CD4-positive, alpha-beta T cell treated with Interleukin-4 for 4 hours (primary cell): ENCODE results near the gene GRAMD2B.
"Not testable (repeated sequence)": the region's sequence is repeated elsewhere in the genome, so short reads cannot be mapped to it uniquely, and the experiment has no call there.

Experiments
- DNase-seq: peaks from one replicate; pipeline ENCODE4 v3.0.0-alpha.2; 2020

Gene GRAMD2B

DNA sequence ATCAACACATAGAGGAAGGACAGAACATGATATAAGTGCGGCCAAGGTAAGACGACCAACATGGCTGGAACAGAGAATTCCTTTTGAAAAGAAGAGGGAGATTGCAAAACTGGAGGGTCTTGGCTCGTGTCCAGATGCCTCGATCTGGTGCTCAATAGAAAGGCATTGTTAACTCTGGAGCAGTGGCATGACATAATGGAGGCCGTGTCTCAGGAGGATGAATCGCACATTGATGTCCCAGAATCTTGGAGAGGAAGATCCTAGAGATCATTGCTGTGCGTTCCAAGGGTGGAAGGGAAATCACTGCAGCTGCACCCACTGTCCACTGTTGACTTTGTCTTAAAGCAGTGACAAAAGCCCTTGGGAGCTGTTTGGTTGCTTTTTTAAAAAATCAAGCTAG lies 30.9 kb downstream of the GRAMD2B start:
- DNase-seq, result no peak

DNA sequence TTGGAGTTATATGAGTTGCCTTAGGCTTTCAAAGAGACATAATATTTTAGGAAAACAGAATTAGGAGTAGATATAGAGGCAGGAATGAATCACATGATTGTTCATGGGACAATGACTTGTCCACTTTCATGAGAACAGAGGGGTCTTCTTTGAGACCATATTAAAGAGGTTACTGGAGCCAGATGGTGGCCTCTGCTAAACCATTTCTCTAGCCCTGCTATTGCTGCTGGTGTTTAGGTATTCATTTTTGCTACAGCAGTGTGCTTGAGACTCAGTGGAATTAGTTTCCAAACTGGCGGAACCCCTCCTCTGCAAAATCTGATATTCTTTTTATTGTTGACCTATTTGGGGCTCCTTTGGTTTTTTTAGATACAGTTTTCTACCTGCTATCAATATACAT lies 31.3 kb downstream of the GRAMD2B start:
- DNase-seq, result no peak

DNA sequence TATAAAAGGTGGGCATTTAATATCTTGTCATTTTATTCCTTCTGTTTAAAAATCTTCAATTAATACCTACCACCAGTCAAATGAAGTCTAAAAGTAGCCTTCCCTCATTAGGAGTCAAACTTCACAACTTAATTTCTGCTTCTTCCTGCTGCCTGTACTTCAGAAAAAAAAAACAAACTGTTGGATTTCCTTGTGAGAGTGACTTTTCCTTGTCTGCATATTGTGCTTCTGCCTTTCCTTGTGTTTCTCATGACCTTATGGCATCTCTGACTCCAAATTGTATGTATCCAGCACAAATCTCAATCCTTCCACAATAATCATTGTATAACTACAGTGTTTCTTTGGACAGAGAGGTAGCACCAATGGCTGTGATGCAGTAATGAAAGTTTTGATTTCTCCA lies 32.1 kb downstream of the GRAMD2B start:
- DNase-seq, result no peak

DNA sequence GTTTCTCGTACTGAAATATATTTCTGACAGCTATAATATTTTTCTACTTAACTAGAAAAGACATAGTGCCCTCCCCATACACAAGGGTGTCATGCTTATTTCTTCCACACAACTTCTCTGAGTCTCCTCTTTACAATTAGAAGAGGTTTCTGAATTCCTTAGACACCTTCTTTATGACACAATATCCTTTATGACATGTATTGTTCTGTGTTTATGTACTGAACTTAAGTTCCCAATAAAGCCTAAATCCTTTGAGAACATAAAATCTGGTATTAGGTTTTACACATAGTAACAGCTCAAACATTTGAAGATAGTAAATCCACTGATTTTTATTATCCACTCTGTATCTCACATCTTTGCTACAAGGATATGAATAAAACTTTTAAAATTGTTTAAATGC lies 32.5 kb downstream of the GRAMD2B start:
- no peak for DNase-seq

DNA sequence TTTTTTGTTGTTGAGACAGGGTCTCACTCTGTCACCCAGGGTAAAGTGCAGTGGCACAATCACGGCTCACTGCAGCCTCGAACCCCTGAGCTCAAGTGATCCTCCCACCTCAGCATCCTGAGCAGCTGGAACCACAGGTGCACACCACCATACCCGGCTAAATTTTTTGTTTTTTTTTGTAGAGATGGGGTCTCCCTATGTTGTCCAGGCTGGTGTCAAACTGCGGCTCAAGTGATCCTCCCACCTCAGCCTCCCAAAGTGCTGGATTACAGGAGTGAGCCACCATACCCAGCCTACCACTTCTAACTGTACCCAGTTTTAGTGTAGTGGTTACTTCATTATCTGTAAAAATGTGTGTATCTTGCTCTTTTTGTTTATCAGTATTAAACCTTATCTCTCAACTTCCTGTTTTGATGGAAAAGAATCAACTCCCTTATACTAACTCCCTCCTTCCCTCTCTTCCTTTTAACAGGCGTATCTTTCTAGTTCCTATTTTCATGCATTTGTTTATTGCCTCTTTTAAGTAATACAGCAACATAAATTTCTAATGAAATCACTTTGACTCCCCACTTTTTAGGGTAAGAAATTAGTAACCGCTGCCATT lies 33.1 kb downstream of the GRAMD2B start:
- DNase-seq, result no peak

DNA sequence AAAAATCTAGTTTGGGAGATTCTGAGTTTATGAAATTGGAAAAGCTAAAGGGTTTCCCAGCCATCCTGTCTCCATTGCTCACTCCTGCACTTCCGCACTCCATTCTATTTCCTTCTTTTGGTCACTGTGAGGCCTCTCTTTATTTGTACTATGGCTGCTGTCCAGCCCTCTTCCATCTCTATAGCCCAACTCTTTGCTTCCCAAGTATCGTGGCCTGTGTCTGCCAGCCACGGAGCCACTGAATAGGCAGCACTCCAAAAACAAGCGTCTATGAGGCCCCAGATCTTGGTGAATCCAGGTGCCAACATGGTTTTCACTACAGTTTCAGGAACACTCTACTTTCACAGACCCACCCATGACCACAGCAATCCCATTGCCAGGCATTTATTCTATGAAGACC lies 37.2 kb downstream of the GRAMD2B start:
- no peak for DNase-seq

DNA sequence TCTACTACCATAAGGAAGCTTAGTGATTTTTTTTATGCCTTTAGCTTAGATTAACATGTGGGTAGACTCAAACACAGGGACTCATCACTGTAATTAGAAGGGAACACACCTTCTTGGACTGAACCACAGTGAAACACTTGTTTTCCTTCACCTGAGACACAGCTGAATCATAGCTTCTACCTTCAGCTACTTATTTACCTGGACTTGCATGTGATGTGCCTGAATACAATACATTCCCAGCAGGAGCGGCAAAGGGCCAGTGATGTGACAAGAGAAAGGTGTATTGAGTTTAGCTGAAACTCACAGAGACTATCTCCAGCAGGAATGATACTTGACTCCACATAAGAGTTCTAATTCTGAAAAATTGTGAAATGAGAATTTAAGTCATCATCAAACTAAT lies 37.8 kb downstream of the GRAMD2B start:
- DNase-seq, result no peak

DNA sequence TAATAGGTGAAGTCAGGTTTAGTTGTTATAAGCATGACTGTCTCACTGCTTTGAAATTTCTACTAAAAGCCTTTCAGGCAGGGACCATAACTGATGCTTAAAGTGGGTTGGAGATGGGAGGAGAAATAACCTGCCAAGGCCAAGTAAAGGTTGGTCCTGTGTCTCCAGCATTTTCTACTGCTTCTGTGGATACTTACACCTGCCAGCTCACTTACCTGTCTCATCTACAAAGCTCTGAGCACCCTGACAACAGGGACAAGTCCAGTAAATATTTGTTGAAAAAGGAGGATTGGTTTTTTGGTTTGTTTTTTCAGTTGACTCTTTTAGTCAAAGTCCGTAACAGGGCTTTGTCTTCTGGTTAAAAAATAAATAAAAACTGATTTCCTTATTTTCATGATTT lies 38.6 kb downstream of the GRAMD2B start:
- no peak for DNase-seq

DNA sequence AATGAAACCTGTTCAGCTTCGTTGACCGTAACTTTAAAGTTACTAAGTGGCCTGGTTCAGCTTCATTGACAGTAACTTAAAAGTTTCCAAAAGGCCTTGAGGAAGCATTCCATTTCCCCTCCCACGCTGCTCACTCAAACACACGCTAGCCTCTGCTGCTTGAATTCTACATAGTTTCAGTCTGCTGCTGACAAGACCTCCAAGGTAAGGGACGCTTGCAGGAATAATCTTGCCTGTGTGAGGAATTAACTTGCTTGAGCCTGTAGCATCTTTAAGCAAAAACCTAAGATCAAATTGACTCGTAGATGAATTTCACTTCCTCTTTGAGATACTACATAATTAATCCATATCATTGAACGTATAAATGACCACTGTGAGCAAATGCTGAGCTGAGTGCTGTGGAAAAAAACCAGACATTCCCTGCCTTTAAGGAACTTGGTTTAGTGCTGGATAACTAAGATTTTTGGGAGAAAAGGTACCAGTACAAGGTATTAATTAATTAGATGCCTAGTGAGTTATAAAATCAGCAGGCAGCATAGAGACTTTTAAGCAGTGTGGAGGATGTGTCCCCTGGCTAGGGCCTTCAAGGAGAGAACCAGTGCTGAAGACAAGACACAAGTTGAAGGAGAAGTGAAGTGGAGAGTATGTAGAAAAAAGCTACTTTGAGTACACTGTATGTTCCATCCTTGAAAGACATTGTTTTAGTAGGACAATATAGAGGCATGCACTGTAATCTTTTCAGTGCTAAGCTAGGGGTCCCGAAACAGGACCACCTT lies 39.2 kb downstream of the GRAMD2B start:
- DNase-seq, result no peak

DNA sequence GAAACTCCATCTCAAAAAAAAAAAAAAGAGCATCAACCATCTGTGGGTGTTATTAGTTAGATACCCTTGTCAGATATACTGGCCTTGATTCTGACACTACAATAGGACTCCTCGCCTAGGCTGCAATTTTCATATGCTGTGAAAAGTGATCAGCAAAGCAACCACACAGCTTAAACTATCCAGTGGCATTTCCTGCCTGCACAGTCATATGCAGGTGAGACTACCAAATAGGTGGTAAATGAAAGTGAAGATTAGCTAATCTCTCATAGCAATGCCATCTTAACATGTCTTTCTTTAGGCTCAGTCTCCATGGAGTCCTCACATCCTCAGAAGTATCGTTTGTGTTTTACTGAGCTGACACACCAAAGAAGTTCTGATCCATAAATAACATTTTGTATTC lies 40.8 kb downstream of the GRAMD2B start:
- no peak for DNase-seq

DNA sequence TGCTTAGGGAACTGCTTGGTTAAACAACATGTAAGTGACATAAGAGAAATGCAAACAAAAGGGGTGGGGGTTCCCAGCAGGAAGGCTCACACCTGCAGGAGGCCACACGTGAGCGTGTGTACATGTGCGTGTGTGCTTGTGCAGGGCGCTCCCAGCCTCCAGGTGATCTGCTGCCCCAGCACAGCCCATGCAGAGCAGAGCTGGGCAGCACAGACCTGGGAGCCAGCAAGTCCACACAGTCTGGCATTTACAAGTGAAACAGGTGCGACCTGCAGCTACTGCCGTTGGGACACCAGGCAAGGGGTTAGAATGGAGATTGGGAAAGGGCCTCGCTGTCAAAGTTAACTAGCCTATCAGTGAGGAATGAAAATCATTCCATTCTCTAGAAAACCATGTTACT lies 41.8 kb downstream of the GRAMD2B start:
- DNase-seq, result no peak

DNA sequence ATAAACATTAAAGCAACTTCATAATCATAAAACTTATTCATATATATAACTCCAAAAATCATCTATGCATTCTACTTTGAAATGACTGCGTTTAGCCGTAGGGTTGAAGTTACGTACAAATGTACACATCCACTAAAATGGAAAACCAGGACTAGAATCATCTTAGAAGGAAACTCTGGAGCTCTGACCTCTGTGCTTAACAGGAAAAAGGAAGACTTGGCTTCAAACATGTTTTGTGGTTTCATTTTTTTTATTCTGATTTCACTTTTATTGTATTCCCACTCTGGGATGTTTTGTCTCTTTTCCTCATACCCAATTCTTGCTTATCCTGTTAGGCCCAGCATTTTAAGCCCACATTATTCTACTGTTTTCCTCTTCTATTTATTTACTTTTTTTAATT lies 44.9 kb downstream of the GRAMD2B start:
- no peak for DNase-seq

DNA sequence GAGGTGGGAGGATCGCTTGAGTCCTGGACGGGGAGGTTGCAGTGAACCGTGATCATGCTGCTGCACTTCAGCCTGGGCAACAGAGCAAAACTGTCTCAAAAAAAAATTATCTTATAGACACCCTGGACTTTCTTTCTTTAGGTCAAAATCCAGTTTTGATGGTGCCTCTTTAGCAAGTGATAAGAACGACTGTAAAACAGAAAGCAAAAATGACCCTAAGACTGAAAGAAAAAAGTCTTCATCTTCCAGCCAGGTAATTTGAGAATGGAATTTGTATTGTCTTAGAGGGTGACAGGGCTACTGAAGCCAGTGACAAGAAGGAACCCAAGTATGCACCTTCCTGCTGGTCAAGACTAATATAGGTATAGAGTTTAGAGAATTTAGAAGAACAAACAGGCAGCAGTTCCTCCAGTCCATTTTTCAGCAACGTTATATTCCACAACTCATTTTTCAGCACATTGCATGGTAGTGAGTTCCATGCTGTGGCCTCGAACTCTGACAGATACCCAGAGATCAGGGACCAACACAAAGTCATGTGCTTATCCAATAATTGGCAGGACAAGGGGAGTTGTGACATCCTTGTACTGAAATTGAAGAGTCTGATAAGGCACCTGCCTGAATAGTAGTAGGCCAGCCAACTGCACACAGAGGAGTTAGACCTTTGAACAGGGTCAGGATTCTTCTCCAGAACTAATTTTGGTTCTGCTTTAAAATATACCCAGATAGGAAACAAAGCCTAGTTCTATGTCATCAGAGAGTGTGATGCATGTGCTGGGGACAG lies 46.5 kb downstream of the GRAMD2B start:
- DNase-seq, result no peak

DNA sequence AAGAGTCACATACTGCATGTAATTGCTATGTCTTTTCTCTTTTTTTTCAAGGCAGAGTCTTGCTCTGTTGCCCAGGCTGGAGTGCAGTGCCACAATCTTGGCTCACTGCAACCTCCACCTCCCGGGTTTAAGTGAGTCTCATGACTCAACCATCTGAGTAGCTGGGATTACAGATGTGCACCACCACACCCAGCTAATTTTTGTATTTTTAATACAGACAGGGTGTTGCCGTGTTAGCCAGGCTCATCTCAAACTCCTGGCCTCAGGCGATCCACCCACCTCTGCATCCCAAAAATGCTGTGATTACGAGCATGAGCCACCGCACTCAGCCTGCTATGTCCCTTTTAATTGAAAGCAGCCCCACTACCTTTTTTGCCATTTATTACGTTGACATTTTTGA lies 47.3 kb downstream of the GRAMD2B start:
- not testable (repeated sequence) for DNase-seq

DNA sequence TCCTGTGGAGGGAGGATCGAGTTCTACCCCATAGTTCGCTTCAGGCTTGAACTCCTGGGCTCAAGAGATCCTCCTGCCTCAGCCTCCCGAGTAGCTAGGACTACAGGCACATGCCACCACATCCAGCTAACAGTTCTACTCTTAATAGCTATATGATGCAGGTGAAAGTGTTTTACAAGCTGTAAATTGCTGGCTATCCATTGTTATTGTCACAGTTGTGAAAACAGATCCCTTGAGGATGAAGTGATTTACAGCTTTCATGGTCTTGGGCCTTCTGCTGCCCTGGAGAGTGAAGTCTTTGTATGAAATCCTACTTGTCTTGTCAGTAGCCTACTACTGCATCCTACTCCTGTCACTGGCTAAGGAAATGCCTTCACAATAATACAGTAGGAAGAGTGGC lies 48.0 kb downstream of the GRAMD2B start:
- DNase-seq, result no peak

DNA sequence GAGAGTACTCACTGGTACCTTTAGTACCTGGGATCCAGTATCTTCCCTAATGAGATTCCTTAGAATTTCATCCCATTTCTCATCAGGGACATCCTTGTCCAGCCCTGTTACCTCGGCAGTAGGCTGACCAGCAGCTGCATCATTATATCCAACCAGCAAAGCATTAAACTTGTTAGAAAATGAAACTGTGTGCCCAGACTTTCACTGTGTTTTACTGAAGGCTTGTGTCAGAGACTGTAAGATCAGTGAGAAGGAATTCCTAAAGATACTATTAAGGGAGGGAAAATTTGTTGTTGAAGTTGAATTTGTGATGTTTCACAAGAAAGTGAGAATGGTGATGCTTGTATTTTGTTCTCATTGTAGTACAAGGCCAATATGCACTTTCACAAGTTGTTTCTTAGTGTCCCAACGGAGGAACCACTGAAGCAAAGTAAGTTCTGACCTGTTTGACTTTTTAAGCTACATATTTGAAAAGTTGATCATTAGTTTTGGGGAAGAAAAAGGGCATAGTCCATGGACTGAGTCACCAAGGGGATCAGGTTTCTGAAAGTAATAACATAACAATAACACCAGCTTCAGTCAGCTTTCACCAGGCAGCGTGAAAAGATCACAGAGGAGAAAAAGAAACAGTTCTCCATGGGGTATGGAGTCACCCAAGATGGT lies 48.8 kb downstream of the GRAMD2B start:
- DNase-seq, result no peak

DNA sequence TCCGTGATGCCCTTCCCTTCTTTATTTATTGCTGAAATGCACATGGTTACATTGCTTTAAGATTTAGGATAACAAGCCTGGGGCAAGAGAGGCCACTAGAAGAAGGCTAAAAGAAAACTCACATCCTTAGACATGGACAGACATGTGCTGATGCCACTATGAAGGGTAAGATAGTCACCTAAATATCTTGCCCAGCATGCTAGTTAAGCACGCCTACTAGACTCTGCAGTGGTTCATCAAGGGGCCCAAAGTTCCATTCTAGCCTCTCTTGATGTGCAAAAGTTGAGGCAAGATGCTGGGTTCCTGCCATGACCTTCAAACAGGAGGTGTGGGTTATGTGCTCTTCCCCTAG lies 49.3 kb downstream of the GRAMD2B start:
- DNase-seq, result no peak

DNA sequence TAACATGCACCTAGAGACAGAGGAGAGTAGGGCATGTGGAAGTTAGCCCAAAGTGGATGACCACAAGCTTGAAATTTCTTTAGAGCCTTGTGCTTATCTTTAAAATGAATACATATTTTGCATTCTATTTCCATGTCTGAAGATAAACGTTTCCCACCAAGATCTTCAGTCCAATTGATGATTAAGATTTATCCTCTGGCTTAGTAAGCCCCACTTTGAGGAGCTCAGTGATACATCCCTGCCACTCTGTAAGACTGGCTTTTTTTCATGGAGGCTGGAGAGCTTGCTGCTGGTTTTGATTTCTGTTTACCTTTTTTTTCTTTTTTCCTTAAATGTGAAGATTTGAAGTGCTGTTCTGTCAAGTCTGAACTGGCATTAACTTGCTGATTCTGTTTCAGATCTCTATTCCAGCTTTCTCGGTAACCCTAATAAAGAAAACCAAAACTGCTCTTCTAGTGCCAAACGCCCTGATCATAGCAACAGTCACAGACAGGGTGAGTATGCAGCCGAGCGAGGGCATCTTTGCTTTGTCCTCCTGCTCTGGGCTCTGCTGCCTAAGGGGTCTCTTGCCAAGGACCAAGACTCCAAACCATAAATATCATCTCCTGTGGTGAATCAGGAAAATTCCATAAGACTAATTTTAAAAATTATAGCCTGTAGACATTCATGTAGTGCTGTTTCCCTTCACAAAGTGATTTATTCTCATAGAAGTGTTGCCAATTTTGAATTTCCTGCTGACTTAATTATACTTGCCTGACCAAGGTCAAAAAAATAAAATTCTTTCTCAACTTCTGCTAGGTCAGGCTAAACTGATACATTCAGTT lies 54.3 kb downstream of the GRAMD2B start:
- no peak for DNase-seq

DNA sequence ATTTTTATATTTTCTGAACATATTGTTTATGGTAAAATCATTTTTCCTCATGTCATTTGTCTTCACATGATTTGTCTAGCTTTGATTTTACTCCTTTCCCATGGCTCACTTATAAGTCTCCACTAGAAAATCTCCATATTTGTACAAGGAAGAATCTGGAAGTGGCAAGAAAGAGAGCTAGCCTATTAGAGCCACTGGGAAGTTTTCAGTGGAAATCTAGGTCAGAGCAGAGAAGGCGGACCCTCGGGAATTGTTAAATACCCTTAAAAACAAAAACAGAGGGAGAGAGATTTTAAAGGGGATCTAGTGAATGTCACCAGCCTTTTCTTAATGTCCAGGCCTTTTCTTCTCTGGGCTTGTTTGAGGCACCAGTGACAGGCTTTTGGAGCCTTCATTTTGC lies 56.6 kb downstream of the GRAMD2B start:
- DNase-seq, result no peak

DNA sequence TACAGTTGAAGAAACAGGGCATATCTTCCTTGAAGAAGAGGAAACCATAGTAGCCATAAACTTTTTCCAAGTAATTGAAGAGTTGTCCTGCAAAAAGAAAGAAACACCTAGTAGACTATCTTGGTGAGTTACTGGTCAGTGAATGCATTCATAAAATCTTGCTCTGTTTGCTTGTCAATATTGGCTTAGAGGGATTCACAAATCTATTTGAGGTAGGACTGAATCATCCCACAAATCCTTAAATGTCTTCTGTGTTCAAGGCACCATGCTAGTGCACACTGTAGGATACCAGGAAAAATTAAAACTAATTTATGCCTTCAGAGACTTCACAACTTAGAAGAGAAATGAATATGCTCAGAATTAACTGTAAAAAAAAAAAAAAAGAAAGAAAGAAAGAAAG lies 57.6 kb downstream of the GRAMD2B start:
- no peak for DNase-seq

DNA sequence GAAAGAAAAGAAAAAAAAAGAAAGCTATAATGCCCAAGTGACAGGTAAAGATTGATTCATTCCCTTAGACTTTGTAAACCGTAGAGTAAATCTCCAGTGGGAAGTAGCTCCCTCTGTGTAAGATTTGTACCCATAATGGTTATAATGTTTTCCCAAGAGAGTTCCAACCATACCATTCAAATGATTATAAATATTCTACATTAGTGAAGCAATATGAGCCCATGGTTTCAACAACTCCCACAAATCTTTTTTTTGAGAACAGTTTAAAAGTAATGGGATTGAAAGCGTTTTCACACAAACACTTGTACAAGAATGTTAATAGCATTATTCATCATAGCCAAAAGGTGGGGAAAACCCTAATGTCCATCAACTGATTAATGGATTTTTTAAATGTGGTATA lies 58.0 kb downstream of the GRAMD2B start:
- DNase-seq, result no peak

DNA sequence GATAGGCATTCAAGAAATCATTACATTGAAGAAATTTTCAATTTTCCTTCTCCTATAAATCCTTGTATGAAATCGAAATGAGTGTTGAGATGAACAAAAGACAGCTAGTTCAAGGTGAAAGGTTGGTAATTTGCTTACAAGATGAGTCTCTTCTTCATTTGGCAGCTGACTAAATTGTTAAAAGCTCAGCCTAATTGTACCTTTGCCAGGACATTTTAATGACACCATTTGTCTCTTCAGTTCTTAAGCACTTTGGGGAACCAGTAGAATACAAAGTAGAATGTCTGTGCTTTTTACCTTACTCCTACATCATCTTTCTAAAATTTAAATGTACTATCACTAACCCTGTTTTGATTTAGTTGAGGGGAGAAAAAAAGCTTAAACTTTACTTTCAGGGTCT lies 59.4 kb downstream of the GRAMD2B start:
- DNase-seq, result no peak

DNA sequence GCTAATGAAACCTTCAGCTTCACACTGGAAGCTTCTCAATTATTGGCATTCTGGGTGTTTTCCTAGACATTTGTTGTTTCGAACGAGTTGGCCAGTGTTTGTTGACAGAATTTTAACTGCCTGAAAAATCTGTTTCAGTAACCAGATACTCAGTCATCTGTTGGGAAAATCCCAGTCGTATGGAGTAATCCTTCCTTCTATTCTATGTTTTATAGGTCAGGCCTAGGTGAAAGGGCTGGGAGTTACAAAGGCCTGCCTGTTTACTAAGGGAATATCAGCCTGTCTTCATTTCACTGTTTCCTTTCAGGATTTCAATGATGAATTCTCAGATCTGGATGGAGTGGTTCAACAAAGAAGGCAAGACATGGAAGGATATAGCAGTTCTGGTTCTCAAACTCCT lies 59.9 kb downstream of the GRAMD2B start:
- DNase-seq, result no peak
